K562 treated with DMSO at 1 percent for 24 hours (cell line): ENCODE data around the gene CCDC63. TPM values are rescaled to one million over a fixed set of nuclear protein-coding genes. Genes with fewer than 3 reads are reported as not detected.

Source experiments
- total RNA-seq: library from RNA; unstranded; fragments of 300-600 nt; gene quantifications from 2 replicates; pipeline ENCODE4 v1.2.3, GENCODE V29; 2022; ENCODE audit warnings: low read depth; ENCODE audit not compliant: insufficient read depth

The CCDC63 gene
- not detected in 2 replicates for total RNA-seq

DNA sequence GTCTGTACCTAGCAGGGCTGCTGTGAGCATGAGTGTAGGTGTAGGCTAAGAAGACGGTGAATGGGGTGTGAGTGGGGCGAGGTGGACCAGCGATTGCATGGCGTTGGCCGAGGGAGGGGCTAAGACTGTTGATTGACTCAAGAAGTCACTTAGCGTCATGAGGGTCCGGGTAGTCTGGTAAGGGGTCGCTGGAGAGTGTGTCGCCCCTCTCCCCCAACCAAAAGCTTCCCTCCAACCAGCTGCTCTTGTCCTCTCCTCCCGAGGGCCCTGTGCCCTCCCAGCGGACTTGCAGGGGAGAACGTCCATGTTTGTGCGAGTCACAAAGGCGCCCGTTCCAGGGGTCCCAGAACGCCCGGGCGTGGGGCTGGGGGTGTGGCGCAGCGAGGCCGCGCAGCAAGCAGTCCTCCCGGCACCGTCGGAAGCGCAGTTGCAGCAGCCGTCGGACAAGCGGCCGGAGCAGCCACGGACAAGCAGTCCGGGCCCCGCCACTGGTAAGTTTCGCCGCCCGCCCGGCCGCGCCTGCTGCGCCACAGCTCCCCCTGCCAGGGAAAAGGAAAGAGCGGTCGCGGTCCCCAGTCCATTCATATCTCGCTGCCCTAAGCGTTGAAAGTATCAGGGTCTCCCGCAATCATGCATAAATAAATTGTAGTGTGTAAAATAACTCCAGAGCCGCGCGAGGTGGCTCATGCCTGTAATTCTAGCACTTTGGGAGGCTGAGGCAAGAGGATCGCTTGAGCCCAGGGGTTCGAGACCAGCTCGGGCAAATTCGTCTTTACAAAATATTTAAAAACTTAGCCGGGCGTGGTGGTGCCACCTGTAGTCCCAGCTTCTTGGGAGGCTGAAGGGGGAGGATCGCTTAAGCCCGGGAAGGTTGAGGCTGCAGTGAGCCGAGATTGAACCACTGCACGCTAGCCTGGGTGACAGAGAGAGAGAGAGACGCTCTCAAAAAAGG lies at the start of gene CCDC63:
TSS of gene CCDC63 (plus strand) at position 373 of the 952 bp plus-strand sequence. CDS start 5,968 bp downstream, outside the sequence.

GRCh38 chr12:110920324-110920910 lies 73.6 kb downstream of the CCDC63 start, which contains the start of gene MYL2:
MYL2 (minus strand) TSS chr12:110920579; CDS start chr12:110920529, 50 bp downstream.

Other genes starting within 250 kb of the CCDC63 start
- gene TCTN1, start 232.9 kb upstream of the CCDC63 start, total RNA-seq = 8.9 and 13.7 TPM in 2 replicates
- 6.0 and 10.9 TPM in 2 replicates for gene HVCN1, start 157.9 kb upstream of the CCDC63 start, total RNA-seq
- gene PPP1CC, start 104.1 kb upstream of the CCDC63 start, total RNA-seq = 110 and 144 TPM in 2 replicates
- not detected in 2 replicates for gene MYL2, start 73.6 kb downstream of the CCDC63 start, total RNA-seq
- gene CUX2, start 187.2 kb downstream of the CCDC63 start, total RNA-seq = not detected in 2 replicates